GM18870 (cell line): ENCODE results near the gene EEPD1.
"Not testable (repeated sequence)": the region's sequence is repeated elsewhere in the genome, so short reads cannot be mapped to it uniquely, and the experiment has no call there.

Experiments used
- ATAC-seq: cut with Tn5 transposase; IDR thresholded peaks from one replicate; pipeline ENCODE4 v1.9.1; 2021; ENCODE audit warnings: moderate library complexity; ENCODE audit not compliant: unreplicated experiment

The EEPD1 gene

GRCh38 chr7:36312915-36313334, 159.9 kb downstream of the EEPD1 start:
- ATAC-seq = no peak

GRCh38 chr7:36313607-36314006, 160.6 kb downstream of the EEPD1 start:
- ATAC-seq = no peak

GRCh38 chr7:36314491-36314890, 161.4 kb downstream of the EEPD1 start:
- ATAC-seq = no peak

- no peak for ATAC-seq
These were observed 162.4 kb downstream of the EEPD1 start for GRCh38 chr7:36315309-36315944.

- ATAC-seq = no peak
These were observed 163.3 kb downstream of the EEPD1 start for GRCh38 chr7:36316319-36316718.

GRCh38 chr7:36317276-36317675, 164.2 kb downstream of the EEPD1 start:
- no peak for ATAC-seq

- ATAC-seq = no peak
These were observed 165.1 kb downstream of the EEPD1 start for GRCh38 chr7:36318116-36318515.

- not testable (repeated sequence) for ATAC-seq
These were observed 168.2 kb downstream of the EEPD1 start for GRCh38 chr7:36321284-36321683.

- ATAC-seq = no peak
These were observed 183.3 kb downstream of the EEPD1 start for GRCh38 chr7:36336390-36336789.

- ATAC-seq = no peak
These were observed 185.2 kb downstream of the EEPD1 start for GRCh38 chr7:36338256-36338655.

GRCh38 chr7:36343548-36343947, 190.5 kb downstream of the EEPD1 start:
- ATAC-seq = no peak

GRCh38 chr7:36344622-36345021, 191.6 kb downstream of the EEPD1 start:
- no peak for ATAC-seq

- no peak for ATAC-seq
These were observed 193.3 kb downstream of the EEPD1 start for GRCh38 chr7:36346260-36346831.

GRCh38 chr7:36348256-36348655, 195.2 kb downstream of the EEPD1 start:
- no peak for ATAC-seq

GRCh38 chr7:36348771-36349170, 195.7 kb downstream of the EEPD1 start:
- no peak for ATAC-seq

- no peak for ATAC-seq
These were observed 196.6 kb downstream of the EEPD1 start for GRCh38 chr7:36349626-36350025.
